ENCODE results near the gene SEPSECS. TPM values are rescaled to one million over a fixed set of nuclear protein-coding genes. Genes with fewer than 3 reads are reported as not detected.

The SEPSECS gene
- total and polyA plus RNA-seq, 2 donors (not counting 3 experiments of a cell fraction or from before 2014, with no cell fraction given): 2.8 to 8.3 TPM

GRCh38 chr4:25070545-25070944 lies 89.7 kb downstream of the SEPSECS start:
- dilution Hi-C loops (cut with MboI; ENCODE audit: extremely low pct_ligation_motif_present, low sequenced_read_pairs) (no loop called here), intact Hi-C loops (cut with micrococcal nuclease) (no loop called here)
- ChIA-PET CTCF (no interaction called here), POLR2A (no interaction called here)
- DNase-seq (ENCODE audit: low read depth, low spot score): no peak
- Histone ChIP-seq H4K20me1 (replicated peaks; ENCODE audit: control insufficient read depth, extremely low read depth, insufficient read depth, low read length) (no peaks in the 10 kb centered on the region), H3K9me3 (replicated peaks; ENCODE audit: control insufficient read depth, insufficient read depth, low read length) (no peaks in the 10 kb centered on the region), H3K4me1 (ENCODE audit: control insufficient read depth, extremely low read depth, insufficient read depth, low read length) (no peaks in the 10 kb centered on the region), H3K4me3 (replicated peaks in 1 of 3; ENCODE audit: insufficient read depth in 1 of 3, low read depth in 1 of 3, low read length in 3 of 3) (no peak overlapping the region), H3K9ac (replicated peaks; ENCODE audit: extremely low read depth, insufficient read depth, low read length) (no peak overlapping the region), H3K9me1 (replicated peaks; ENCODE audit: control insufficient read depth, extremely low read depth, insufficient read depth, low read length) (no peaks in the 10 kb centered on the region), H2AFZ (ENCODE audit: low read depth, low read length) (no peak overlapping the region), H3K4me2 (ENCODE audit: insufficient read depth, low read length) (no peak overlapping the region), H3K27ac (ENCODE audit: insufficient read depth, low read depth, low read length) (no peak overlapping the region), H3K79me2 (ENCODE audit: control insufficient read depth, insufficient read depth, low read length) (no peaks in the 10 kb centered on the region), H3K27me3 (ENCODE audit: control insufficient read depth in 2 of 2, insufficient read depth in 2 of 2, low read length in 2 of 2) (no peaks in the 10 kb centered on the region), H3K36me3 (ENCODE audit: control insufficient read depth in 2 of 2, extremely low read depth in 1 of 2, insufficient read depth in 2 of 2, low read length in 2 of 2) (no peaks in the 10 kb centered on the region)
- TF ChIP-seq GATA2 (IDR thresholded peaks at IDR 0.05; ENCODE audit: insufficient read depth, insufficient read length, low read depth, low read length) (no peak), POLR2AphosphoS5 (IDR thresholded peaks at IDR 0.05; ENCODE audit: insufficient read depth, low read depth, low read length) (no peak), JUN (IDR thresholded peaks at IDR 0.05; ENCODE audit: borderline replicate concordance, insufficient read depth, insufficient read length, low read depth) (no peak), POLR2A (IDR thresholded peaks at IDR 0.05; ENCODE audit: low read depth, low read length) (no peak), EZH2 (IDR thresholded peaks at IDR 0.05; ENCODE audit: borderline replicate concordance, low read depth, low read length, severe bottlenecking) (no peak), FOS (IDR thresholded peaks at IDR 0.05; ENCODE audit: borderline replicate concordance, insufficient read depth, low read length) (no peak), CTCF (IDR thresholded peaks at IDR 0.05; ENCODE audit: extremely low read depth in 1 of 2, insufficient read depth in 1 of 2, low read depth in 1 of 2, low read length in 2 of 2) (no peak), MAX (IDR thresholded peaks at IDR 0.05; ENCODE audit: insufficient read depth, insufficient read length) (no peak), MYC (IDR thresholded peaks at IDR 0.05; ENCODE audit: low read depth, low read length) (no peak)
- BruUV-seq (replicated peaks): no TSS peak
- FAIRE-seq: no peak

Other genes starting within 250 kb of the SEPSECS start
- 11.3 and 12.5 TPM in 2 replicates for gene CCDC149, start 247.4 kb downstream of the SEPSECS start, total RNA-seq
- gene CCDC149, start 247.4 kb downstream of the SEPSECS start, polyA plus RNA-seq: 3.4 and 7.8 TPM in 2 replicates
- gene LGI2, start 129.5 kb downstream of the SEPSECS start, total RNA-seq: not detected in 2 replicates
- gene LGI2, start 129.5 kb downstream of the SEPSECS start, polyA plus RNA-seq: not detected in 2 replicates
- gene PI4K2B, start 73.6 kb upstream of the SEPSECS start, total RNA-seq: 17.9 and 19.3 TPM in 2 replicates
- 2.8 and 3.5 TPM in 2 replicates for gene PI4K2B, start 73.6 kb upstream of the SEPSECS start, polyA plus RNA-seq
- 9.9 and 10.9 TPM in 2 replicates for gene ZCCHC4, start 152.3 kb upstream of the SEPSECS start, total RNA-seq
- gene ZCCHC4, start 152.3 kb upstream of the SEPSECS start, polyA plus RNA-seq: 6.6 TPM in 2 replicates
- 23.5 and 32.1 TPM in 2 replicates for gene ANAPC4, start 216.8 kb upstream of the SEPSECS start, total RNA-seq
- 4.9 and 7.6 TPM in 2 replicates for gene ANAPC4, start 216.8 kb upstream of the SEPSECS start, polyA plus RNA-seq